T-helper 2 cell (primary cell): Measurements from ENCODE around the gene ATXN7L3.
"Not testable (repeated sequence)": the region's sequence is repeated elsewhere in the genome, so short reads cannot be mapped to it uniquely, and the experiment has no call there.

Source experiments
- DNase-seq, 5 experiments: peaks; one replicate each; pipeline versions ENCODE4 v3.0.0 to v3.0.0-alpha.2; 2012 to 2022
- total RNA-seq, 2 donors: gene quantifications; one replicate each; lab custom pipeline; 2026; lab: John Stamatoyannopoulos, UW

ATXN7L3 gene, protein sequence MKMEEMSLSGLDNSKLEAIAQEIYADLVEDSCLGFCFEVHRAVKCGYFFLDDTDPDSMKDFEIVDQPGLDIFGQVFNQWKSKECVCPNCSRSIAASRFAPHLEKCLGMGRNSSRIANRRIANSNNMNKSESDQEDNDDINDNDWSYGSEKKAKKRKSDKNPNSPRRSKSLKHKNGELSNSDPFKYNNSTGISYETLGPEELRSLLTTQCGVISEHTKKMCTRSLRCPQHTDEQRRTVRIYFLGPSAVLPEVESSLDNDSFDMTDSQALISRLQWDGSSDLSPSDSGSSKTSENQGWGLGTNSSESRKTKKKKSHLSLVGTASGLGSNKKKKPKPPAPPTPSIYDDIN
- total RNA-seq, result 112 to 115 reads per million in 2 donors

DNA sequence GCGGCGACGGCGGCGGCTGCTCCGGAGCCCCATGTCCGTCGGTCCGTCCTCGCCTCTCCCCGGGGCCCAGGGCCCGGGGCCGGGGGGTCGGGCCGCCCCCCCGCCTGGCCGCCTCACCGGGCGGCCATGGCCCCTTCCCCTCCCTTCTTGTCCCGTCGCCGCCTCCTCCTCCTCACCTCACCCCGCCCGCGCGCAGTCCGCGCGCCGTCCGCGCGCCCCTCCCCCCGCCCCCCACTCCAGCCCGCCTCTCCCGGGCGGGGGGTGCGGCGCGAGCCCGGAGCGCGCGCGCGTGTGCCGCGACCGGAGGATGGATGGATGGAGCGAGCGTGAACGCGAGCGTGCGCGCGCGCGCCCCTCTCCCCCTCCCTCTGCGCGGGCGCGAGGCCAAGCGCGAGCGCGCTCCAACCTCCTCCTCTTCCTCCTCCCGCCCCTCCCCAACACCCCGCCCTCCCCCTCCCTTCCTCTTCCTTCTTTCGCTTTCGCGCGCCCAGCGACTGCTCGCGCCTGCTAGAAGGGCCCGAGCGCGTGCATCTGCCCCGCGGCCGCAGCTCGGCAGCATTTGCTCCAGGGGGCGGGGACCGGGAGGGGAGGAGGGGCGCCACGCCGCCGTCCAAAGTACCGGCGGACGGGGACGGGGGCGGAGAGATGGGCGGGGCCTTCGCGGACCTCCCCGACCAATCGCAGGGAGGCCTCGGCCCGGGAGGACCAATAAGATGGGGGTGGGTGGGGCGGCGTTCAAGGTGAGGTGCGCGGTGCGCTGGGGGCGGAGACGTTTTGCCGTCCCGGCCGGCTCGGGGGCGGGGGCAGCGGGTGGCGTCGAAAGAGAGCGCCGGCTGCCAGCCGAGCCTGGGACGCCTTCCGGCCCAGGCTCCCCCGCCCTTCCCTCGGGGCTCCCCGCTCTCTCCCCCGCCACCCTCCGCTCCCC is at the start of gene ATXN7L3:
TSS of gene ATXN7L3 (minus strand) at position 332 of the 925 bp plus-strand sequence. CDS start 1,814 bp downstream, outside the sequence.
- peak; percentile 96 to 100 (median 99) for DNase-seq

DNA sequence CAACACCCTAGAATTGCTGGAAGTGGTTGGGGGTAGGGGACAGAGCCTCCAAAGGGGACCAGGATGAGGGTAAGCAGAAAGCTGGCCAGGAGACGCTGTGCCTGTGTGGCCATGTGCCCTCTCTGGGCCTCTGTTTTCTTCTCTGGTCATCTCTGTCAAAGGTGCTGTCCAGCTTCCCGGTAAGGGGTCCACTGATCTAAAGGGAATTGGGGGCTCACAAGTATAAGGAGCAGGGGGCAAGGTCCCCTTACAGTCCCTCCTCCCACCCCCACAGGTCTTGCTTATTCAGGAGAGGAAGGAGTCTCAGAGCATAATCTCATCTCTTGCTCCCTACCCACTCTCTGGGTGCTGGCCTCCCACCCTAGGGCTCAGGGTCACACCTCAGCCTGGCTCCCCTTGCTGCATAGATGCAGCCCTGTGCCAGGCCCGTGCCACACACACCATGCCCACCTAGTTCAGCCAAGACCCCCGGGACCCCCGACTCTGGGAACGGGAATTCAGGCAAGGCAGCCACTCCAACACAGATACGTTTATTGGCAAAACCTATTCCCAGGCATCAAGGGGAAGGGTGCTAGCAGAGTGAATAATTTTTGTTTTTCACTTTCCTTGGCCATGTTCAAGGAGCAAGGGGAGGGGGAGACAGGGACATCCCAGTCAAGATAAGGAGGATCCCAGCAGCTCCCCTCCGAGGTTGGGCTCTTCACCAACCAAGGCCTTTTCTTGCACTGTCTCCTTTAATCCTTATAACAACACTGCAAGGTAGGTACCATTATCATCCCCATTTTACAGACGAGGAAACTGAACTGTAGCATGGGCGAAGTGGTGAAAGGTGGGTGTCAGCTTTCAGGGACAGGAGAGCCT is 48.4 kb upstream of the ATXN7L3 start:
- DNase-seq, result no peak

DNA sequence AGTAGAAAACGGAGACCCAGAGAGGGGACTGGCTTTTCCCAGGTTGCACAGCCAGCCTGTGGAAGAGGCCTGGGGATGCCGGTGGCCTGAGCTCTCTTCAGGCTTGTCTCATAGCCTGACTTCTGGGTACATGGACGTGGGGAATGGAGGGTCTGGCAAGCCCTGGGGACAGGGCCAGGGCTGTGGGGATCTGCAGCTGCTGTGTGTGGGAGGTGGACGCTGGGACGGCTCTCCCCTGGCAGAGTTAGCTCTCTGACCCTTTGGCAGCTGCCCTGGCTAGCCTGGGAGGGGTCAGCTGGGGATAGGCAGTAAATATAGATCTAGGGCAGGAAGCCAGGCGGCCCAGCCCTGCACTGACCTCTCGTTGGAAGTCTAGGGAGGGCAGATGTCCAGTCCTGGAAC is 47.8 kb upstream of the ATXN7L3 start:
- DNase-seq, result no peak

DNA sequence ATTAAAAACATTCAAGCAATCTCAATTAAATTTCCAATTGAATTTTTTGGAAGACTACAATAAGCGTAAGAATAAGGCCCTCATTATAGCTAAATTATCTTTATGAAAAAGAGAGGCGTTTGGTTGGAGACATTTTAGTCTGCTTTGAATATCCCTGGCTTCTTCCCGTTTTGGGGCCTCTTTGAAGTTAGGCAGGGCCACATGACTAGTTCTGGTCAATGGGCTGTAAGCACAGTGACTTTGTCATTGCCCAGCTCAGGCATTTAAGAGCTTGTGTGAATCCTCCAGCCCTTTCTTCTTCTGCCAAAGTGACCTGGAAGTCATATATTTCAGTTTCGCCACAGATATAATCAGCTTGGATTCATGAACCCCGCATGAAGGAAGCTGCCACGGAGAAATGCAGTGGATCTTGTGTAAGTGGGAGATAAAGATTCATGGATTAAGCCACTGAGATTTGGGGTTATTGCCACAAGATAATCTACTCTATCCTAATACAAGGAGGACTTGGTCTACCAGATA is 41.5 kb upstream of the ATXN7L3 start:
- DNase-seq, result no peak

DNA sequence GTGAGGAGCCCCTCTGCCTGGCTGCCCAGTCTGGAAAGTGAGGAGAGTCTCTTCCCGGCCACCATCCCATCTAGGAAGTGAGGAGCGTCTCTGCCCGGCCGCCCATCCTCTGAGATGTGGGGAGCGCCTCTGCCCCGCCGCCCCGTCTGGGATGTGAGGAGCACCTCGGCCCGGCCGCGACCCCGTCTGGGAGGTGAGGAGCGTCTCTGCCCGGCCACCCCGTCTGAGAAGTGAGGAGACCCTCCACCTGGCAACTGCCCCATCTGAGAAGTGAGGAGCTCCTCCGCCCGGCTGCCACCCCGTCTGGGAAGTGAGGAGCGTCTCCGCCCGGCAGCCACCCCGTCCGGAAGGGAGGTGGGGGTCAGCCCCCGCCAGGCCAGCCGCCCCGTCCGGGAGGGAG is 38.2 kb upstream of the ATXN7L3 start:
- not testable (repeated sequence) for DNase-seq

DNA sequence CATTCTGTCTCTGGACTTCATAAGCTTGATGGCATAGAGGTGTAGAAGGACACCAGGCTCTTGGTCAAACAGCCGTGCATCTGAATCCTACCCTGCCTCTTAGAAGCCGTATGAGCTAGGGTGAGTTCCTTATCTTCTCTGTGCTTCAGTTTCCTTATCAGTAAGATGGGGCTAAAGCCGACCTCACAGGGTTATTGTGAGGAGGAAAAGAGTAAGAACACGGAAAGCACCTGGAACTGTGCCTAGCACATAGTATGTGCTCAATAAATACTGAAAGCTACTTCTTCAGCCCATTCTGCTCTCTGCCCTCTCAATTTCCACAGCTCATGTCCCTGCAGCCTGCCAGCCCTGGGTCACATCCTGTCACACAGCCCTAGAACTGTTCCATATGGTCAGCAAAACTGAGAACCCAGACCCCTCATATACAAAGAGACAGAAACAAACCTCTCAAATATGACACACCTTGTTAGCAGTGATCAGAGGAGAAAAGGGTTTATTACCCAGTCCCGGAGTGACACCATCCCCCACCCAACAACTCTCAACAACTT is 36.8 kb upstream of the ATXN7L3 start:
- no peak for DNase-seq

DNA sequence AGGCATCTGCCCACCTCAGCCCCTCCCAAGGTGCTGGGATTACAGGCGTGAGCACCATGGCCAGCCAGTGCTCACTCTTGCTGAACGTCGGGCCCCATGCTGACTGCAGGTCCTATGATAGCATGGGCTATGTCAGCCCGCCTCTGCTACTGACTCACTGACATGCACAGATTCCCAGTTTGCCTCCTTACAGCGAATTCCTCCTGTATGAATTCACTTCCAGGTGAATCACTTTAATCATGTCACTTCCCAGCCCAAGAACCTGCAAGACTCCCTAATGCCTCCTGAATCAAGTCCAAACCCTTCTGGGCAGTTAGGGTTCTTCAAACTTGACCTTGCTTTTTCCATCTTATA is 35.9 kb upstream of the ATXN7L3 start:
- DNase-seq, result no peak

DNA sequence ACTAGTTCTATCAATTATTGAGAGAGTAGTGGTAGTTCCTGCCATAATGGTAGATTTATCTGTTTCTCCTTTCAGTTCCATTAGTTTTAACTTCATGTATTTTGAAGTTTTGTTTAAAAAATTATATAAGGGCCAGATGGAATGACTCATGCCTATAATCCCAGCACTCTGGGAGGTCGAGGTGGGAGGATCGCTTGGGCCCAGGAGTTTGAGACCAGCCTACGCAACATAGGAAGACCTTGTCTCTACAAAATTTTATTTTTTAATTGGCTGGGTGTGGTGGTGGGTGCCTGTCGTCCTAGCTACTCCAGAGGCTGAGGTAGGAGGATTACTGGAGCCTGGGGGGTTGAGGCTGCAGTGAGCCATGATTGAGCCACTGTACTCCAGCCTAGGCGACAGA is 33.9 kb upstream of the ATXN7L3 start:
- DNase-seq, result no peak

DNA sequence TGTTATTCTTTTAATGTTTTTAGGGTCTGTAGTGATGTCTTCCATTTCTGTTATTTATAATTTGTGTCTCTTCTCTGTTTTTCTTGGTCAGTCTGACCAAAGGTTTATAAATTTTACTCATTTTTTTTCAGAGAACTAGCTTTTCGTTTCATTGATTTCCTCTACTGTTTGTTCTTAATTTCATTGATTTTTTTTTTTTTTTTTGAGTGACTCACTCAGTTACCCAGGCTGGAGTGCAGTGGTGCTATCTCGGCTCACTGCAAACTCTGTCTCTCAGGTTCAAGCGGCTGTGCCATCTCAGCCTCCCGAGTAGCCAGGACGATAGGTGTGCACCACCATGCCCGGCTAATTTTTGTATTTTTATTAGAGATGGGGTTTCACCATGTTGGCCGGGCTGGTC is 32.4 kb upstream of the ATXN7L3 start:
- no peak for DNase-seq

DNA sequence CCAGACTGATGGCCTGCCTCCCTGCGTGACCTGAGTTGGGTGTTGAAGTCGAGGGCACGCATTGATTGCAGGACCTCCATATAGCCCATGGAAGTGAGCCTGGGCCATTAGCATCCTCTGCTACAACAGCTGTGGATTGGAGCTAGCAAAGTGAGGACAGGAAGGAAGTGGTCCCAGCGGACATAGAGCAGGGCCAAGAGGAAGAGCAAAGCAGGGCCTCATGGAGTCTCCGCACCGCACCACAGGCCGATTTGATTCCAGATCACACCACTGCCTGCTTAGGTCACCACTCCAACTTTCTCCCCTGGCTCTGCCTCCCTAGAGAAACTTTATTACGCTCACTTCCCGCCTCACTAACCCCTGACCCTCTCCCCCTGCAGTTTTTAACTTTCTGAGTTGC is 30.5 kb upstream of the ATXN7L3 start:
- no peak for DNase-seq

DNA sequence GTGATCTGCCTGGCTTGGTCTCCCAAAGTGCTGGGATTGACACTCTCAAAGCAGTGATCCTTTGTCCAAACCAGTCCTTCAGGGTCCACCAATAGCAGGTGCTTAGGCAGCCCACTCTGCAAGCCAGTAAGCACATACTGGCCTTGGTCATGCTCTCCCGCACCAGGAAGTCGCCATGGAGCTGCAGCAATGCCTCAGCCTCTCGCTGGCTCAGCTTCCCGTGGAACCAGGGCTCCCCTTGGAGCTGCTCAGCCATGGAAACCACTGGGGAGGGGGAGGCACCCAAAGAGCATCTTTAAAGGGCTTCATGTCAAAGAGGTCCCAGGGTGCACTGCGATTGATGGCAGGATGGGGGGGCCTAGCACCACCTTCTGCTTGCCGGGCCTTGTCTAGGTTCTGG is 29.4 kb upstream of the ATXN7L3 start:
- no peak for DNase-seq

DNA sequence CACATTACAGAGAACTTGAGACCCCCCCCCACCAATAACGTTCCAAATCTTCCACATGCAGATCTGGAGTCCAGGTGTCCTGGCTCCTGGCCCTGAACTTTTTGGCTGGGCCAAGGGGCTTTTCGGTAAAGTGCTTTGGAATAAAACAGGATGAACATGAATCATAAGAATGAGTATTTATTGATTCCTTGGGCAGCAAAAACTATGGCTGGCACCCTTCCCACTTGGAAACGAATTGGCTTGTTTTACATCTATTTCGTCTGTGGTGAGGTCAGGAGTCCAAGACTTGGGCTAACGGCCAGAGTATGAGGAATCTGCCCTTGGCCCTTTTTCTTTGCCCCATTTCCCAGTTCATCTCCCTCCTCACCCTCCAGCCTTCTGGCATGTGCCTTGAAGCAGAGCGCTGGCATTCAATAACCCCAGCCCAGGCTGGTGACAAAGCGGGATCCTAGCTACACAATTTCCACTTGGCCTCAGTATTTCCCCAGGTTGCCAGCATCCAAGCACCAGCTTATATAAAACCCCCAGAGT is 23.9 kb upstream of the ATXN7L3 start:
- no peak for DNase-seq

DNA sequence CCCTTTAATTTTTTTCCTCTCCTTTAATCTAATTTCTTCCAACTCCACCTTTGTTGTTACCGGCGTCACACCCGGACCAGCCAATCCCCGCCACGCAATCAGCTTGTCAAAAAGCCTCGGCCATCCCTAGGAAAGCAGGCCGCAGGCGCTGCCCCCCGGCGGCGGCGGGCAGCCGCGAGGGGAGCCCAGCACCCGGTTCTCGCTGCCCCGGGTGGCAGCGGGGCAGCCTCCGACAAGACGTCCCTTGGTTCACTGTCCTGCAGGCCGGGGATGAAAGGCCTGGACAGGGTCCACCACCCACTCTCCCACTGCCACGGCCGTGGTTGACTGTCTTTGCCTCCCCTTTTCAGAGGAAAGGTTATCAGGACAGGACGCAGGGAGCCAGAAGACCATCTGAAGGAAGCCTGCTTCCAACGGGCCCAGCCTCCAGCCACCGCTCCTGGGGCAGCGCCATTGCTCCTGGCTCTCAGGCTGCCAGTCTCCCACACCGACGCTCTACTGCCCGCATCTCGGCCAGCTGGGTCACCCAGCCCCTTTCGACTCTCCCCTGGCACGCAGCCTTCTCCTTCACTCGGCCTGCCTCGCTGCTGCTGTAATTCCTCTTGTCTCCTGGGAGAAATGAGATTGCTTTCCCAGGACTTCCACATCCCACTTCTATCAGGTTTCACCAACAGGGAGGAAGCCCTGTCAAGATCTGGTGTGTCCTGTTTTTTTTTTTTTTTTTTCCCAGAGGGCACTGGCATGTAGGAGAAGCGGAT is 22.6 kb upstream of the ATXN7L3 start:
- peak in 3 of 5 experiments; percentile 34 to 61 (median 39) for DNase-seq

DNA sequence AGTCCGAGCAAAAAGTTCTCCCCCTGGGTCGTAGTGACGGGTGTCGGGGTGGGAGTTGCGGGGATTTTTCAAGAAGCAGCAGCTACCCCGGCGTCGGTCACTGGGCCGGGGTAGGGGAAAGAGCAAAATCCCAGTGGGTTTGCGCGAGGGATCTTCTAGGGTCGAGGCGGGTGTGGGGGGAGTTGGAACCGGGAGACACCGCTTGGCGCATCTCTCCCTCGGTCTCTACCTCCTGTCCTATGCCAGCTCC is 22.1 kb upstream of the ATXN7L3 start:
- no peak for DNase-seq

DNA sequence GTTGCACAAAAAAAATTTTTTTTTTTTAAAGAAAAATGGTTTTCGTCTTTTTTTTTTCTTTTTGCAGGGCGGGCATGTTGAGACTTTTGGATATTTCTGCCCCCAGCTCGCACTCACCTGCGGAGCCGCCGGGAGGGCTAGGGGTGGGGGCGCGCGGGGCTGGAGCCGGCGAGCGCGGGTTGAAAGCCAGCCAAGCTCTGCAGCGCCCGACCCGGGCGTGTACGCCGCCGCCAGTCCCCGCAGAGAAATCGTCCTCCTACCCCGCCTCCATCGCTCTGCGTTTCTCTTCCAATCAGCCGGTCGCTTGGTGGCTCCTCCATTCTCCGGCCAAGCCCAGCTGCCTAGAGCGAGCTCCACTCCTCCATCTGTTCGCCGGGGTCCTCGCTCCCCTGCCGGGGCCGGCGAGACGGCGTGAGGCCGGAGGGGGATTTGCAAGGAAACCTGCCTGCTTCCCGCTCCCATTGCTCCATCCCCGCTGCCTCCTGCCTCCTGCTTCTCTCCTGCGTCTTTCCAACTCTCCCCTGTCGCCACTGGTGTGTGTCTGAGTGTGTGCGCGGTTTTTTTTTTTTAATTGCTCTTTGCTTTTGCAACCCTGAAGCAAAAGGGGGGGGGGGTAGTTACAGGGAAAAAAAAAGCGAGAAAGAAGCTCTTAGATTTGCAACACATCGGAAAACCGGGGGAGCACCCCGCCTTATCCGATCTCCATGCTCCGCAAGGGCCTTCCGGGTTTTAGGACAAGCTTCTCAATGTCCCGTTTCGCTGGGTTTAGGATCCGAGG is 21.6 kb upstream of the ATXN7L3 start:
- peak in 4 of 5 experiments; percentile 39 to 78 (median 61) for DNase-seq

DNA sequence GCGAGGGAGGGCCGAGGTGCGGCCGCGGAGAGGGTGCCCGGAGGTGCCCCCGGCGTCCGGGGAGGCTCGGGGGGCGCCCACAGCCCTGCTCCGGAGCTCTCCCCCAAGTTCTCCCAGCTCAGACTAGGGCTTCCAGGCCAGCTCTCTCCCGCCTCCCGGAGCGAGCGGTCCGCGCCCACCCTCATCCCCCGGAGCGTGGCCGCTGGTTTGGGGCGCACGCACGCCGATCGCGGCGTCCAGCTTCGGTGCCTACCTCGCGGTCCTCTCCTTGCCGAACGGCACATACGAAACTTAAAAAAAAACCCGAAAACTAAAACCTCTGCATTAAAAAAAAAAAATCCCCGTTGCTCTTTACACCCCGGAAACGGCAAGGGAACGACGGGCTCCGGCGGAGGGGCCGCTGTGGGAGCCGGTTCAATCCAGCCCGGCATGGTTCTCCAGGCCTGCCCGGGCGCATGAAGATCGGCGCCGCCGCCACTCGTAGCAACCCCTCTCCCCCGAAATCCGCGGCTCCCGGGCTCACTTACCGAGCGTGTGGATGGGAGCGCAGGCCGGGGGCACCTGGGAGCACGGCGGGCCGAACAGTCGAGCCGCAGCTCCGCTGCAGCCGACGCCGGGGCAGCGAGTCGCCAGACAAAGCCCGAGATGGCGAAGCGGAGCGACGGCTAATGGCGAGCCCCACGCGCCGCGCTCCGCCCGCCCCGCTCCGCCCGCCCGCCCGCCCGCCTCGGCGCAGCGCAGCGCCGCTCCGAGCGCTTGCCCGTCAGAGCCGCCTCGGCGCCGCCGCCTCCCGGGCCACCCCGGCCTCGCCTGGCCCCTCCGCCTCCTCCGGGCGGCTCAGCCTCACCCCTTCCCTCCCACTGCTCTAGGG is 20.8 kb upstream of the ATXN7L3 start:
- peak in 3 of 5 experiments; percentile 51 to 73 (median 58) for DNase-seq

DNA sequence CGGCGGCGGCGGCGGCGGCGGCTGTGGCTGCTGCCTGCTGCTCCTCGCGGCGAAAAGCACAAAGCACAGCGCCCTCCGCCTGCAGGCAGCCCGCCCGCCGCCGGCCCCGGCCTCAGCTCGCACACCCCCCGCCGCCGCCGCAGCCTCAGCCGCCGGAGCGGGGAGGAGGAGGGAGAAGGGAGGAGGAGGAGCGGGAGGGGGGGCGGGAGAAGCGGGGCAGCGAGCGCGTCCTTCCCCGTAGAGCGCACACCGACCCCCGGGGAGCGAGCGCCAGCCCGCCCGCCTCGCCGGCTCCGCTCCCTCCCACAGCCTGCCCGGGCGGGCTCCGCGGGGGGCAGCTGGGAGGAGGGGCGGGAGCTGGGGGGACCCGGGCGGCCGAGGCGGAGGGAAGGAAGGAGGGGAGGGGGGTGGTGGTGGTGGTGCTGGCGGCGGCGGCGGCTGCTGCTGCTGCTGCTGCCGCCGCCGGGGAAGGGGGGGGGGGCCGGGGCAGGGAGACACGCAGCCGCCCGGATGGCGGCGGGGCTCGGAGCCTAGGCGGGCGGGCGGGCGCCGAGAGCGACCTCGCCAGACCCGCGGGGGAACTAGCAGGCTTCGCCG is 20.0 kb upstream of the ATXN7L3 start, which contains the start of gene UBTF:
TSS of gene UBTF (minus strand) at position 60 of the 597 bp plus-strand sequence. CDS start 1,446 bp downstream, outside the sequence.
- DNase-seq, result peak; percentile 46 to 89 (median 67)

DNA sequence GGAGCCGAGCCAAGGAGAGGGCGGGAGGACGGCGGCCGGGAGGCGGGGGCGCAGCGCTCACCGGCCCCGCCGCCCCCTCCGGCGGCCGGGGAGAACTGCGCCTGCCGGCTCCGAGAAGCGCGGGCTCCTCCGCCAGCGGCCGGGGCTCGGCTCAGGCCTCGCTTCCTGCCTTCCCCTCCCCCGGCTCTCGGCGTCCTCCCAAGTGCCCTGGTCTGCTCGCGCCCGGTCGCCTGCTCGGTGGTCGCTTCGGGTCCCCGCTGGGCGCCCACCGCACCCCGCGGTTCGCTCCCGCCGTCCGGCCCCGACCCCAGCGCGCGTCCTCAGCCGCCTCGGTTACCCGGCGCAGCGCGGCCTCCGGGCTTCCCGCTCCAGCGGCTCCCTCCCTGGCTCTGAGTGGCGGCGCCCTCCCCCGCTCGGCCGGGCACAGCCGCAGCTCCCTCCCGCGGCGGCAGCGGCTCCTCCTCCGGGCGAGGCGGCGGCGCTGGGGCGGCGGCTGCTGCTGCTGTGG is 19.5 kb upstream of the ATXN7L3 start:
- DNase-seq, result peak; percentile 44 to 87 (median 65)
